H1 (cell line): Measurements from ENCODE around the gene LYPD6B. TPM values are rescaled to one million over a fixed set of nuclear protein-coding genes. Genes with fewer than 3 reads are reported as not detected.

Experiments
- CTCF ChIA-PET: fragments of 300-600 bp; sonication (Branson Sonifier 250); formaldehyde crosslinking; loops from one replicate; lab custom pipeline; 2021; ENCODE audit not compliant: partially characterized antibody; lab: Charles Lee
- POLR2A ChIA-PET: fragments of 300-600 bp; sonication (Branson Sonifier 250); formaldehyde crosslinking; loops from one replicate; lab custom pipeline; 2021; ENCODE audit warnings: inconsistent platforms; ENCODE audit not compliant: partially characterized antibody; lab: Charles Lee
- DNase-seq, 2 experiments: peaks; one replicate each; pipeline versions ENCODE4 v3.0.0 to v3.0.0-alpha.2; 2010 to 2022; ENCODE audit warnings: low spot score in 2 of 2, low read depth in 1 of 2, mixed read lengths in 1 of 2
- FAIRE-seq: peaks from 2 replicates; lab custom pipeline; 2011; peaks lifted over from hg19 to GRCh38; lab: Jason Lieb, UNC
- H2AFZ ChIP-seq: 2 replicates; pipeline ENCODE4 v1.8.1; 2012; ENCODE audit warnings: low read length, inconsistent platforms
- H2AK5ac ChIP-seq: 2 replicates; pipeline ENCODE4 v1.6.1; 2013; ENCODE audit warnings: low read depth, low read length
- H2BK120ac ChIP-seq: replicated peaks from 2 replicates; pipeline ENCODE3; 2013; ENCODE audit warnings: low read depth, low read length, inconsistent platforms
- H2BK12ac ChIP-seq: 2 replicates; pipeline ENCODE4 v1.6.1; 2013; ENCODE audit warnings: low read depth, low read length
- H2BK15ac ChIP-seq: 2 replicates; pipeline ENCODE4 v1.6.1; 2013; ENCODE audit warnings: low read length
- H2BK20ac ChIP-seq: 2 replicates; pipeline ENCODE4 v1.6.1; 2013; ENCODE audit warnings: low read length
- H2BK5ac ChIP-seq: 2 replicates; pipeline ENCODE4 v1.6.1; 2013; ENCODE audit warnings: low read depth, low read length
- H3K14ac ChIP-seq: 2 replicates; pipeline ENCODE4 v1.6.1; 2013; ENCODE audit warnings: inconsistent platforms; ENCODE audit not compliant: insufficient read length
- H3K18ac ChIP-seq: 2 replicates; pipeline ENCODE4 v1.6.1; 2013; ENCODE audit warnings: low read length; ENCODE audit errors: extremely low read depth
- H3K23ac ChIP-seq: 2 replicates; pipeline ENCODE4 v1.6.1; 2013; ENCODE audit warnings: inconsistent platforms; ENCODE audit not compliant: insufficient read length
- H3K23me2 ChIP-seq: 2 replicates; pipeline ENCODE4 v1.6.1; 2013; ENCODE audit warnings: low read depth, low read length
- H3K27ac ChIP-seq: 2 replicates; pipeline ENCODE4 v1.6.1; 2011; ENCODE audit warnings: low read depth, low read length, inconsistent platforms
- H3K27me3 ChIP-seq, 4 experiments: replicated peaks in 1 of 4; 1 replicate in 1 of 4; 2 replicates in 3 of 4; pipeline versions ENCODE4 v1.6.1 to v1.8.1; 2011 to 2013; ENCODE audit warnings: low read length in 3 of 4, mild to moderate bottlenecking in 3 of 4, inconsistent platforms in 2 of 4, mixed read lengths in 2 of 4, moderate library complexity in 1 of 4; ENCODE audit not compliant: control insufficient read depth in 3 of 4, insufficient read depth in 3 of 4; ENCODE audit errors: extremely low read depth in 1 of 4
- H3K36me3 ChIP-seq, 4 experiments: 2 replicates each; pipeline versions ENCODE4 v1.6.1 to v1.8.1; 2011 to 2013; ENCODE audit warnings: mild to moderate bottlenecking in 4 of 4, low read length in 3 of 4, moderate library complexity in 2 of 4, control low read depth in 1 of 4, inconsistent platforms in 1 of 4; ENCODE audit not compliant: insufficient read depth in 4 of 4, control insufficient read depth in 2 of 4
- H3K4ac ChIP-seq: replicated peaks from 2 replicates; pipeline ENCODE3; 2013; ENCODE audit warnings: low read length, low read depth, mixed read lengths, inconsistent platforms; ENCODE audit not compliant: insufficient read length
- H3K4me1 ChIP-seq, 4 experiments: replicated peaks in 1 of 4; 1 replicate in 1 of 4; 2 replicates in 3 of 4; pipeline versions ENCODE4 v1.6.1 to v1.8.1; 2011 to 2013; ENCODE audit warnings: low read length in 3 of 4, inconsistent platforms in 2 of 4, mixed read lengths in 1 of 4; ENCODE audit not compliant: insufficient read depth in 4 of 4, control insufficient read depth in 3 of 4
- H3K4me2 ChIP-seq, 2 experiments: 2 replicates each; pipeline versions ENCODE4 v1.6.1 to v1.8.1; 2011 to 2013; ENCODE audit warnings: low read depth in 2 of 2, low read length in 2 of 2, control low read depth in 1 of 2, inconsistent platforms in 1 of 2, mild to moderate bottlenecking in 1 of 2; ENCODE audit not compliant: insufficient read depth in 1 of 2
- H3K4me3 ChIP-seq, 4 experiments: fragments of 200-600, 300-600 bp in 1 of 4; sonication (generic), shearing (Covaris generic), sonication (Bioruptor Twin) in 1 of 4; 2 replicates each; pipeline versions ENCODE4 v1.5.1 to v1.8.1; 2011 to 2016; ENCODE audit warnings: low read length in 4 of 4, low read depth in 3 of 4, control low read depth in 2 of 4, inconsistent platforms in 2 of 4, mild to moderate bottlenecking in 2 of 4, mixed read lengths in 1 of 4, moderate library complexity in 1 of 4; ENCODE audit not compliant: insufficient read depth in 2 of 4; ENCODE audit errors: extremely low read depth in 1 of 4
- H3K56ac ChIP-seq: replicated peaks from 2 replicates; pipeline ENCODE3; 2013; ENCODE audit warnings: low read depth, mild to moderate bottlenecking, mixed read lengths, low read length, inconsistent platforms; ENCODE audit not compliant: insufficient read length
- H3K79me1 ChIP-seq: 2 replicates; pipeline ENCODE4 v1.6.1; 2013; ENCODE audit warnings: low read depth, low read length, control low read depth
- H3K79me2 ChIP-seq, 2 experiments: 2 replicates each; pipeline versions ENCODE4 v1.6.1 to v1.8.1; 2012 to 2013; ENCODE audit warnings: low read length in 2 of 2, mild to moderate bottlenecking in 2 of 2, inconsistent platforms in 1 of 2; ENCODE audit not compliant: insufficient read depth in 2 of 2, control insufficient read depth in 1 of 2
- H3K9ac ChIP-seq, 4 experiments: replicated peaks in 1 of 4; 1 replicate in 1 of 4; 2 replicates in 3 of 4; pipeline versions ENCODE4 v1.6.1 to v1.8.1; 2011 to 2013; ENCODE audit warnings: low read depth in 3 of 4, low read length in 3 of 4, control low read depth in 2 of 4, mild to moderate bottlenecking in 2 of 4, moderate library complexity in 2 of 4, inconsistent platforms in 1 of 4; ENCODE audit errors: extremely low read depth in 1 of 4
- H3K9me3 ChIP-seq, 2 experiments: 2 replicates each; pipeline versions ENCODE4 v1.6.1 to v1.8.1; 2012 to 2013; ENCODE audit warnings: mild to moderate bottlenecking in 2 of 2, moderate library complexity in 2 of 2, control low read depth in 1 of 2, inconsistent platforms in 1 of 2, low read depth in 1 of 2, low read length in 1 of 2, mixed read lengths in 1 of 2; ENCODE audit not compliant: insufficient read depth in 2 of 2
- H4K20me1 ChIP-seq, 2 experiments: replicated peaks in 1 of 2; 2 replicates each; pipeline versions ENCODE3 to v1.8.1; 2011 to 2013; ENCODE audit warnings: inconsistent platforms in 2 of 2, low read length in 2 of 2, mild to moderate bottlenecking in 1 of 2; ENCODE audit not compliant: insufficient read depth in 2 of 2, control insufficient read depth in 1 of 2
- H4K5ac ChIP-seq: 2 replicates; pipeline ENCODE4 v1.6.1; 2013; ENCODE audit warnings: low read length, low read depth, mixed read lengths, inconsistent platforms; ENCODE audit not compliant: insufficient read length
- H4K8ac ChIP-seq: 2 replicates; pipeline ENCODE4 v1.8.0; 2013; ENCODE audit warnings: mild to moderate bottlenecking, moderate library complexity, low read length, inconsistent platforms; ENCODE audit not compliant: insufficient read depth; ENCODE audit errors: extremely low read depth
- H4K91ac ChIP-seq: replicated peaks from 2 replicates; pipeline ENCODE3; 2013; ENCODE audit warnings: low read length, mixed read lengths, inconsistent platforms; ENCODE audit not compliant: insufficient read length
- ATF2 ChIP-seq: IDR thresholded peaks from 2 replicates; pipeline ENCODE4 v1.6.1; 2012; ENCODE audit warnings: low read length, inconsistent platforms
- ATF3 ChIP-seq: IDR thresholded peaks from 2 replicates; pipeline ENCODE4 v1.6.1; 2011; ENCODE audit warnings: low read depth, mild to moderate bottlenecking, low read length; ENCODE audit not compliant: insufficient read depth
- BACH1 ChIP-seq: IDR thresholded peaks from 2 replicates; pipeline ENCODE4 v1.6.1; 2012; ENCODE audit warnings: low read length, improper control_type of control experiment
- CREB1 ChIP-seq: IDR thresholded peaks from 2 replicates; pipeline ENCODE4 v1.6.1; 2012; ENCODE audit warnings: inconsistent platforms
- KDM4A ChIP-seq: IDR thresholded peaks from one replicate; pipeline ENCODE4 v1.7.1; 2012; ENCODE audit warnings: low read depth, mild to moderate bottlenecking, moderate library complexity, low read length, inconsistent platforms; ENCODE audit not compliant: severe bottlenecking
- NANOG ChIP-seq: IDR thresholded peaks from 2 replicates; pipeline ENCODE4 v1.6.1; 2011; ENCODE audit warnings: low read length, low read depth, mild to moderate bottlenecking, inconsistent platforms; ENCODE audit not compliant: insufficient read depth, poor library complexity, severe bottlenecking
- POLR2A ChIP-seq, 2 experiments: IDR thresholded peaks; 1 replicate in 1 of 2; 2 replicates in 1 of 2; pipeline ENCODE4 v1.6.1; 2011; ENCODE audit warnings: low read depth in 2 of 2, low read length in 2 of 2, mild to moderate bottlenecking in 2 of 2; ENCODE audit errors: control extremely low read depth in 1 of 2
- RFX5 ChIP-seq: IDR thresholded peaks from 2 replicates; pipeline ENCODE4 v1.6.1; 2011; ENCODE audit warnings: low read depth, low read length, improper control_type of control experiment, borderline replicate concordance
- SIX5 ChIP-seq: IDR thresholded peaks from 2 replicates; pipeline ENCODE4 v1.6.1; 2011; ENCODE audit warnings: mild to moderate bottlenecking, low read depth, low read length
- SP4 ChIP-seq: IDR thresholded peaks from 2 replicates; pipeline ENCODE4 v1.6.1; 2012; ENCODE audit warnings: low read length, inconsistent platforms
- SUZ12 ChIP-seq: fragments of 200-600 bp; sonication (generic); IDR thresholded peaks from 2 replicates; pipeline ENCODE4 v1.6.1; 2012; ENCODE audit warnings: mild to moderate bottlenecking, inconsistent platforms, low read length, moderate library complexity, mixed read lengths
- TAF1 ChIP-seq: IDR thresholded peaks from 2 replicates; pipeline ENCODE4 v1.6.1; 2011; ENCODE audit warnings: mild to moderate bottlenecking, low read depth, low read length
- WGBS, 2 experiments: shearing (Covaris generic) in 1 of 2; methylation state at CpG; one replicate each; pipeline versions ENCODE4 v1.1.6 to v1.1.7; 2013 to 2015; ENCODE audit warnings: low lambda C conversion rate in 2 of 2, mixed read lengths in 2 of 2, inconsistent platforms in 1 of 2, low coverage in 1 of 2, missing lambda C conversion rate in 1 of 2; ENCODE audit not compliant: insufficient replicate concordance in 2 of 2, insufficient coverage in 1 of 2, insufficient read length in 1 of 2; ENCODE audit errors: extremely low coverage in 1 of 2, missing lambda C conversion rate in 1 of 2; 5-methylcytosine and 5-hydroxymethylcytosine counted together
- polyA plus RNA-seq, 7 experiments: library from polyadenylated mRNA; depleted of rRNA in 3 of 7; stranded (reverse) in 5 of 7; unstranded in 2 of 7; fragments of >200 nt in 5 of 7; fragments of 200-250 nt in 2 of 7; gene quantifications; 1 replicate in 5 of 7; 2 replicates in 1 of 7; 4 replicates in 1 of 7; pipeline versions ENCODE4 v1.2.1 to v1.2.3, GENCODE V29; 2011 to 2013; ENCODE audit warnings: missing spikeins in 2 of 7, mixed read lengths in 2 of 7
- total RNA-seq: library from RNA; stranded (reverse); fragmentation: NEBNext Ultra II Directional; extraction: Animal tissue kit (Norgen Biotek cat#: 25700); gene quantifications from 2 replicates; pipeline ENCODE4 v1.2.1, GENCODE V29; 2021

LYPD6B gene
- total and polyA plus RNA-seq, 2 of the 8 experiments (the other 6 are each of a cell fraction or from before 2014, with no cell fraction given), result 2.2 to 3.5 TPM

DNA sequence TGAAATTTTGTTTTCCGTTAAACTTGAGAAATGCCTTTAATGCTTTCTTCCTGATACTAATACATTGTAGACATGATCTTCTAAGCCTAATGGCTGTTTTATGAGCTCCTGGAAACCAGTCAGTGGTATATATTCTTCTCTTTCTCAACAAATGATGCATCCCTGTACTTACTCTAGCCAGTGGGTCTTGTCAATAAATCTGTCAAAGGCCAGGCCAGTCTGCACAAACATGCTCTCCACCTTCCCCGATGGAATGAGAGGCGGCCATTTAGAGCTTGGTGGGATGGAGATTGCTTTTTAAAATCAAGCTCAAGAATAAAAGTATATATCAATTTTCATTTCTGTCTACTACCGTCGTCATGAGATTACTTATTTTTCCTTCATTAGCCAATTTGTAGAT lies 140.1 kb downstream of the LYPD6B start:
- no peak overlapping the region for H3K18ac ChIP-seq
- H4K91ac ChIP-seq, result no peak overlapping the region
- H3K4ac ChIP-seq, result no peak overlapping the region
- H3K9me3 ChIP-seq, result no peaks in the 10 kb centered on the region
- no peak overlapping the region for H2BK120ac ChIP-seq
- H2BK20ac ChIP-seq, result no peak overlapping the region
- DNase-seq (no peak), FAIRE-seq (no peak)
- no peaks in the 10 kb centered on the region for H3K79me1 ChIP-seq
- no peak overlapping the region for H3K23ac ChIP-seq
- no peak overlapping the region for H3K27ac ChIP-seq
- no peak overlapping the region for H4K5ac ChIP-seq
- no peak overlapping the region for H2AK5ac ChIP-seq
- H2AFZ ChIP-seq, result no peak overlapping the region
- CTCF ChIA-PET, result interaction anchor here (1.0 to 1.5 kb wide), 6 partner anchors 10 to 28 kb away, joined by 3 to 4 read pairs (median 4); no protein-coding TSS in a partner anchor
- H3K14ac ChIP-seq, result no peak overlapping the region
- no peak overlapping the region for H3K4me2 ChIP-seq
- H3K4me1 ChIP-seq, result no peaks in the 10 kb centered on the region
- H2BK15ac ChIP-seq, result no peak overlapping the region
- H3K9ac ChIP-seq, result no peak overlapping the region
- no peak overlapping the region for H2BK12ac ChIP-seq
- H2BK5ac ChIP-seq, result no peak overlapping the region
- H3K36me3 ChIP-seq, result no peaks in the 10 kb centered on the region
- POLR2A ChIA-PET, result no interaction called here
- WGBS, 2 experiments, result 93% methylated on average over 5 of the region's 5 CpGs; no CpG with 5 or more reads in 1 of the 2 experiments
- H3K56ac ChIP-seq, result no peak overlapping the region
- H3K4me3 ChIP-seq, result no peak overlapping the region
- H3K27me3 ChIP-seq, result no peaks in the 10 kb centered on the region
- no peaks in the 10 kb centered on the region for H4K20me1 ChIP-seq
- H3K23me2 ChIP-seq, result no peaks in the 10 kb centered on the region
- H4K8ac ChIP-seq, result no peak overlapping the region
- no peaks in the 10 kb centered on the region for H3K79me2 ChIP-seq
- TF ChIP-seq SIX5, result no peak
- TF ChIP-seq ATF3, result no peak
- TF ChIP-seq ATF2, result no peak
- TF ChIP-seq CREB1, result no peak
- no peak for TF ChIP-seq TAF1
- TF ChIP-seq POLR2A (IDR thresholded peaks at IDR 0.05; ENCODE audit: control extremely low read depth in 1 of 2, low read depth in 2 of 2, low read length in 2 of 2), result no peak
- TF ChIP-seq SUZ12, result no peak
- TF ChIP-seq BACH1, result no peak
- TF ChIP-seq NANOG, result no peak
- TF ChIP-seq SP4, result no peak
- no peak for TF ChIP-seq KDM4A
- no peak for TF ChIP-seq RFX5
